PC-9 (cell line): Measurements from ENCODE around the gene IFT20. TPM values are rescaled to one million over a fixed set of nuclear protein-coding genes. Genes with fewer than 3 reads are reported as not detected.

Experiments
- BruUV-seq: library from RNA; stranded (reverse); fragments of 400-500 nt; replicated peaks from 2 replicates; lab custom pipeline; 2021; lab: Mats Ljungman, UMichigan
- CTCF ChIA-PET: fragments of 300-600 bp; sonication (Branson Sonifier 250); formaldehyde crosslinking; loops from one replicate; lab custom pipeline; 2022; ENCODE audit warnings: antibody characterized with exemption; lab: Charles Lee
- POLR2A ChIA-PET: fragments of 300-600 bp; sonication (Branson Sonifier 250); formaldehyde crosslinking; loops from one replicate; lab custom pipeline; 2022; ENCODE audit warnings: antibody characterized with exemption; ENCODE audit not compliant: unreplicated experiment; lab: Charles Lee
- DNase-seq, 2 experiments: peaks; one replicate each; pipeline versions ENCODE4 v3.0.0 to v3.0.0-alpha.2; 2015 to 2022; ENCODE audit warnings: mixed read lengths in 1 of 2
- H2AFZ ChIP-seq: fragments of 200-600 bp; sonication (generic); 2 replicates; pipeline ENCODE4 v1.8.1; 2017; ENCODE audit warnings: antibody characterized with exemption
- H3F3A ChIP-seq: fragments of 200-600 bp; sonication (generic); 2 replicates; pipeline ENCODE4 v1.8.1; 2017; ENCODE audit warnings: antibody characterized with exemption, mild to moderate bottlenecking, low read depth; ENCODE audit not compliant: insufficient read depth
- H3K27ac ChIP-seq: fragments of 200-600 bp; sonication (generic); 2 replicates; pipeline ENCODE4 v1.6.1; 2016; ENCODE audit warnings: mixed run types
- H3K27me3 ChIP-seq: fragments of 200-600 bp; sonication (generic); 2 replicates; pipeline ENCODE4 v1.6.1; 2016; ENCODE audit warnings: low read depth, mixed run types; ENCODE audit not compliant: insufficient read depth
- H3K36me3 ChIP-seq: fragments of 200-600 bp; sonication (generic); 2 replicates; pipeline ENCODE4 v1.6.1; 2016; ENCODE audit warnings: low read depth, mixed run types
- H3K4me1 ChIP-seq: fragments of 200-600 bp; sonication (generic); replicated peaks from 2 replicates; pipeline ENCODE4 v1.6.1; 2016; ENCODE audit warnings: mixed run types; ENCODE audit not compliant: insufficient read depth
- H3K4me2 ChIP-seq: fragments of 200-600 bp; sonication (generic); 2 replicates; pipeline ENCODE4 v1.6.1; 2017; ENCODE audit warnings: mixed run types
- H3K4me3 ChIP-seq: fragments of 200-600 bp; sonication (generic); 2 replicates; pipeline ENCODE4 v1.6.1; 2016; ENCODE audit warnings: mixed run types
- H3K79me2 ChIP-seq: fragments of 200-600 bp; sonication (generic); 2 replicates; pipeline ENCODE4 v1.6.1; 2017; ENCODE audit warnings: low read depth, mixed run types
- H3K9me2 ChIP-seq: fragments of 200-600 bp; sonication (generic); 2 replicates; pipeline ENCODE4 v1.8.1; 2017; ENCODE audit warnings: mild to moderate bottlenecking; ENCODE audit not compliant: insufficient read depth
- H3K9me3 ChIP-seq: fragments of 200-600 bp; sonication (generic); 2 replicates; pipeline ENCODE4 v1.8.1; 2016; ENCODE audit warnings: low read depth; ENCODE audit not compliant: insufficient read depth
- H4K20me1 ChIP-seq: fragments of 200-600 bp; sonication (generic); 2 replicates; pipeline ENCODE4 v1.8.1; 2017; ENCODE audit not compliant: insufficient read depth
- CTCF ChIP-seq: fragments of 200-600 bp; sonication (generic); conservative IDR thresholded peaks from 2 replicates; pipeline ENCODE4 v1.6.1; 2017; ENCODE audit warnings: mixed run types, antibody characterized with exemption, mild to moderate bottlenecking, moderate library complexity
- EZH2 ChIP-seq: fragments of 200-600 bp; sonication (generic); IDR thresholded peaks from 2 replicates; pipeline ENCODE4 v1.8.0; 2017; ENCODE audit warnings: antibody characterized with exemption, low read depth
- intact Hi-C: fragments of 100-400 bp; cut with micrococcal nuclease; formaldehyde crosslinking; loops from one replicate; pipeline ENCODE4 v1.10.0; 2022; ENCODE audit not compliant: unreplicated experiment
- total RNA-seq: library from RNA; stranded (reverse); gene quantifications from 2 replicates; pipeline ENCODE4 v1.2.3, GENCODE V29; 2021

IFT20 gene
- total RNA-seq, 1 experiment from 2014 or later: 42.3 TPM

- Histone ChIP-seq H3K79me2 (peaks cover 11% of the 10 kb centered on the region; the same call in 1 of the 2 replicates), H3K27ac (peak overlapping the region; percentile 79), H3K36me3 (0 out of 2 replicates have a peak, but pooled peaks cover 6% of the 10 kb centered on the region), H3K4me2 (peak overlapping the region; percentile 94), H2AFZ (peak overlapping the region; percentile 98), H4K20me1 (no peaks in the 10 kb centered on the region; the same call in 1 of the 2 replicates), H3K9me3 (no peaks in the 10 kb centered on the region), H3K9me2 (no peaks in the 10 kb centered on the region), H3K4me1 (peaks cover 37% of the 10 kb centered on the region), H3K4me3 (peak overlapping the region; percentile 84), H3K27me3 (no peaks in the 10 kb centered on the region), H3F3A (peaks cover 40% of the 10 kb centered on the region)
- DNase-seq: peak; percentile 62 to 77
- no peak for TF ChIP-seq EZH2
- TF ChIP-seq CTCF: no peak
- intact Hi-C loops: no loop called here
- CTCF ChIA-PET: no interaction called here
- TSS peak; percentile 71 for BruUV-seq
- POLR2A ChIA-PET: interaction anchor here (0.7 to 1.3 kb wide), 3 partner anchors 21 to 169 kb away, joined by 4 to 8 read pairs (median 5); partner anchors contain the start of gene SLC46A1
Observed at GRCh38 chr17:28384281-28385036, 49.2 kb upstream of the IFT20 start.

GRCh38 chr17:28381141-28381825 is 46.0 kb upstream of the IFT20 start:
- H3K4me3 ChIP-seq: no peak overlapping the region
- H2AFZ ChIP-seq: no peak overlapping the region
- ChIA-PET POLR2A (no interaction called here), CTCF (no interaction called here)
- no peak for DNase-seq
- no peaks in the 10 kb centered on the region for H3K27me3 ChIP-seq
- peaks cover 39% of the 10 kb centered on the region for H3F3A ChIP-seq
- H3K79me2 ChIP-seq: peaks cover 10% of the 10 kb centered on the region; the same call in 1 of the 2 replicates
- H3K9me3 ChIP-seq: no peaks in the 10 kb centered on the region
- H3K4me2 ChIP-seq: peak overlapping the region; percentile 66
- TF ChIP-seq EZH2: no peak
- TF ChIP-seq CTCF: no peak
- no peaks in the 10 kb centered on the region for H3K36me3 ChIP-seq
- H3K4me1 ChIP-seq: peaks cover 38% of the 10 kb centered on the region
- peak overlapping the region; percentile 86 for H3K27ac ChIP-seq
- intact Hi-C loops: no loop called here
- no peaks in the 10 kb centered on the region for H4K20me1 ChIP-seq
- H3K9me2 ChIP-seq: no peaks in the 10 kb centered on the region
- no TSS peak for BruUV-seq
